ENCODE data around the gene PTTG1IP2.

Gene PTTG1IP2

GRCh38 chr7:90445633-90446032, 23.8 kb upstream of the PTTG1IP2 start:
- TF ChIP-seq ZFX (IDR thresholded peaks at IDR 0.05) (no peak), CTCF (conservative IDR thresholded peaks at IDR 0.05) (no peak)
- H3K27ac ChIP-seq: no peak overlapping the region

- TF ChIP-seq ZFX (IDR thresholded peaks at IDR 0.05): no peak
- TF ChIP-seq CTCF (conservative IDR thresholded peaks at IDR 0.05): no peak
Observed at GRCh38 chr7:90446137-90446899, 23.1 kb upstream of the PTTG1IP2 start.

GRCh38 chr7:90453259-90453891, 16.1 kb upstream of the PTTG1IP2 start:
- TF ChIP-seq ZFX (IDR thresholded peaks at IDR 0.05): no peak
- no peak for TF ChIP-seq CTCF (conservative IDR thresholded peaks at IDR 0.05)
- no peak overlapping the region for H3K27ac ChIP-seq

More at GRCh38 chr7:90446137-90446899, 23.1 kb upstream of the PTTG1IP2 start:
- no peak overlapping the region for H3K27ac ChIP-seq

- TF ChIP-seq ZFX (IDR thresholded peaks at IDR 0.05) (no peak), CTCF (conservative IDR thresholded peaks at IDR 0.05) (no peak)
- H3K27ac ChIP-seq: no peak overlapping the region
Observed at GRCh38 chr7:90453931-90454330, 15.5 kb upstream of the PTTG1IP2 start.

GRCh38 chr7:90455163-90456030, 14.0 kb upstream of the PTTG1IP2 start:
- H3K27ac ChIP-seq: no peak overlapping the region; the same call in 1 of the 2 replicates
- TF ChIP-seq CTCF (conservative IDR thresholded peaks at IDR 0.05) (peak; percentile 93), ZFX (IDR thresholded peaks at IDR 0.05) (no peak)

- TF ChIP-seq CTCF (conservative IDR thresholded peaks at IDR 0.05) (no peak), ZFX (IDR thresholded peaks at IDR 0.05) (no peak)
Observed at GRCh38 chr7:90458104-90458503, 11.3 kb upstream of the PTTG1IP2 start.

More at GRCh38 chr7:90458104-90458503, 11.3 kb upstream of the PTTG1IP2 start:
- H3K27ac ChIP-seq: no peak overlapping the region

Data from C4-2B (cell line).